Stimulated activated CD4-positive, alpha-beta T cell treated with anti-CD3 and anti-CD28 coated beads, Interleukin-1b, Interleukin-23, amount 100 ng/mL, for 48 hours (primary cell): ENCODE measurements around the gene MSI2.

Experiments
- DNase-seq: peaks from one replicate; pipeline ENCODE4 v3.0.0-alpha.2; 2020

Gene MSI2

GRCh38 chr17:57401556-57402488 lies 145.5 kb downstream of the MSI2 start:
- DNase-seq = no peak

- no peak for DNase-seq
Observed at GRCh38 chr17:57402681-57403180, 146.4 kb downstream of the MSI2 start.

GRCh38 chr17:57403236-57403635 lies 146.9 kb downstream of the MSI2 start:
- DNase-seq = no peak

- DNase-seq = no peak
Observed at GRCh38 chr17:57404073-57404472, 147.8 kb downstream of the MSI2 start.

GRCh38 chr17:57404795-57405490 lies 148.6 kb downstream of the MSI2 start:
- no peak for DNase-seq

- DNase-seq = no peak
Observed at GRCh38 chr17:57405491-57406072, 149.3 kb downstream of the MSI2 start.

- DNase-seq = no peak
Observed at GRCh38 chr17:57406131-57406980, 150.0 kb downstream of the MSI2 start.

- DNase-seq = no peak
Observed at GRCh38 chr17:57406981-57407286, 150.6 kb downstream of the MSI2 start.

GRCh38 chr17:57407287-57408070 lies 151.2 kb downstream of the MSI2 start:
- DNase-seq = no peak

- peak; percentile 36 for DNase-seq
Observed at GRCh38 chr17:57408071-57408811, 151.9 kb downstream of the MSI2 start.

GRCh38 chr17:57410169-57410568 lies 153.8 kb downstream of the MSI2 start:
- no peak for DNase-seq

GRCh38 chr17:57412520-57413096 lies 156.3 kb downstream of the MSI2 start:
- DNase-seq = no peak

GRCh38 chr17:57413848-57414651 lies 157.7 kb downstream of the MSI2 start:
- DNase-seq = no peak

- DNase-seq = no peak
Observed at GRCh38 chr17:57415751-57416207, 159.5 kb downstream of the MSI2 start.

GRCh38 chr17:57416369-57416768 lies 160.0 kb downstream of the MSI2 start:
- DNase-seq = no peak

- DNase-seq = no peak
Observed at GRCh38 chr17:57417956-57418355, 161.6 kb downstream of the MSI2 start.

GRCh38 chr17:57418463-57419246 lies 162.3 kb downstream of the MSI2 start:
- no peak for DNase-seq

GRCh38 chr17:57419940-57420550 lies 163.7 kb downstream of the MSI2 start:
- DNase-seq = no peak
